SK-N-SH treated with all-trans-retinoic acid at 6 μM for 48 hours (cell line): ENCODE results near the gene NHLRC2.
A peak's percentile ranks its signal among the peaks of the same experiment; 100 is the strongest.

Experiments used
- ATAC-seq: fragments of 200-7000 bp; cut with Tn5 transposase; 3 replicates; pipeline ENCODE4 v1.9.1; 2020; ENCODE audit warnings: mild to moderate bottlenecking, moderate library complexity
- ARNTL ChIP-seq: fragments of 450-650 bp; formaldehyde crosslinking; IDR thresholded peaks from 2 replicates; pipeline ENCODE4 v1.5.0; 2020; ENCODE audit warnings: low read depth, mild to moderate bottlenecking, moderate library complexity, borderline replicate concordance
- BACH2 ChIP-seq: fragments of 250-450 bp; sonication (Bioruptor Pico); IDR thresholded peaks from 2 replicates; pipeline ENCODE4 v1.9.0; 2021; ENCODE audit warnings: mild to moderate bottlenecking, borderline replicate concordance
- CSDC2 ChIP-seq: fragments of 250-450 bp; sonication (Bioruptor Pico); IDR thresholded peaks from 2 replicates; pipeline ENCODE4 v1.5.0; 2020; ENCODE audit warnings: mild to moderate bottlenecking, moderate library complexity
- ESRRG ChIP-seq: fragments of 250-450 bp; sonication (Bioruptor Pico); IDR thresholded peaks from 2 replicates; pipeline ENCODE4 v1.6.1; 2021; ENCODE audit warnings: mild to moderate bottlenecking
- ISL1 ChIP-seq: fragments of 250-450 bp; sonication (Bioruptor Pico); IDR thresholded peaks from 2 replicates; pipeline ENCODE4 v2.1.2; 2022; ENCODE audit warnings: mild to moderate bottlenecking, moderate library complexity
- PPARA ChIP-seq: fragments of 250-450 bp; sonication (Bioruptor Pico); IDR thresholded peaks from 2 replicates; pipeline ENCODE4 v1.5.0; 2020; ENCODE audit warnings: mild to moderate bottlenecking, borderline replicate concordance
- RARB ChIP-seq: fragments of 250-450 bp; sonication (Bioruptor Pico); IDR thresholded peaks from 2 replicates; pipeline ENCODE4 v1.8.0; 2021; ENCODE audit warnings: mild to moderate bottlenecking, moderate library complexity
- SNAI2 ChIP-seq: fragments of 250-450 bp; sonication (Bioruptor Pico); IDR thresholded peaks from 2 replicates; pipeline ENCODE4 v1.5.0; 2020; ENCODE audit warnings: mild to moderate bottlenecking, moderate library complexity
- TCF4 ChIP-seq: fragments of 250-450 bp; sonication (Bioruptor Pico); IDR thresholded peaks from 2 replicates; pipeline ENCODE4 v1.8.0; 2021; ENCODE audit warnings: mild to moderate bottlenecking, moderate library complexity, borderline replicate concordance
- TOX ChIP-seq: fragments of 250-450 bp; sonication (Bioruptor Pico); IDR thresholded peaks from 2 replicates; pipeline ENCODE4 v1.8.0; 2021; ENCODE audit warnings: mild to moderate bottlenecking, moderate library complexity, borderline replicate concordance
- ZFP3 ChIP-seq: fragments of 250-450 bp; sonication (Bioruptor Pico); IDR thresholded peaks from 2 replicates; pipeline ENCODE4 v1.5.0; 2020; ENCODE audit warnings: mild to moderate bottlenecking, moderate library complexity
- ZFP30 ChIP-seq: fragments of 450-650 bp; formaldehyde crosslinking; IDR thresholded peaks from 2 replicates; pipeline ENCODE4 v1.5.0; 2022; ENCODE audit warnings: mild to moderate bottlenecking, moderate library complexity
- ZNF565 ChIP-seq: fragments of 450-650 bp; formaldehyde crosslinking; conservative IDR thresholded peaks from 2 replicates; pipeline ENCODE4 v1.5.0; 2020; ENCODE audit warnings: low read depth, mild to moderate bottlenecking, moderate library complexity
- ZNF70 ChIP-seq: fragments of 450-650 bp; formaldehyde crosslinking; IDR thresholded peaks from 2 replicates; pipeline ENCODE4 v1.5.0; 2020; ENCODE audit warnings: mild to moderate bottlenecking, moderate library complexity
- ZNF8 ChIP-seq: fragments of 450-650 bp; formaldehyde crosslinking; IDR thresholded peaks from 2 replicates; pipeline ENCODE4 v1.5.0; 2020; ENCODE audit warnings: mild to moderate bottlenecking, moderate library complexity
- TF ChIP-seq, protein P1 (sequence below): fragments of 250-450 bp; sonication (Bioruptor Pico); IDR thresholded peaks from 2 replicates; pipeline ENCODE4 v1.8.0; 2021; ENCODE audit warnings: low read depth, mild to moderate bottlenecking, moderate library complexity, borderline replicate concordance
- TF ChIP-seq, protein P2 (sequence below): fragments of 250-450 bp; sonication (Bioruptor Pico); IDR thresholded peaks from 2 replicates; pipeline ENCODE4 v1.5.0; 2020; ENCODE audit warnings: mild to moderate bottlenecking, moderate library complexity
- TF ChIP-seq, protein P3 (sequence below): fragments of 250-450 bp; sonication (Bioruptor Pico); IDR thresholded peaks from 2 replicates; pipeline ENCODE4 v1.5.1; 2021; ENCODE audit warnings: mild to moderate bottlenecking, moderate library complexity
- TF ChIP-seq, protein P4 (sequence below): fragments of 250-450 bp; sonication (Bioruptor Pico); IDR thresholded peaks from 2 replicates; pipeline ENCODE4 v1.8.0; 2020; ENCODE audit warnings: mild to moderate bottlenecking, moderate library complexity, borderline replicate concordance
- TF ChIP-seq, protein P5 (sequence below): fragments of 250-450 bp; sonication (Bioruptor Pico); IDR thresholded peaks from 2 replicates; pipeline ENCODE4 v1.5.1; 2020; ENCODE audit warnings: low read depth, mild to moderate bottlenecking, moderate library complexity

Gene NHLRC2

DNA sequence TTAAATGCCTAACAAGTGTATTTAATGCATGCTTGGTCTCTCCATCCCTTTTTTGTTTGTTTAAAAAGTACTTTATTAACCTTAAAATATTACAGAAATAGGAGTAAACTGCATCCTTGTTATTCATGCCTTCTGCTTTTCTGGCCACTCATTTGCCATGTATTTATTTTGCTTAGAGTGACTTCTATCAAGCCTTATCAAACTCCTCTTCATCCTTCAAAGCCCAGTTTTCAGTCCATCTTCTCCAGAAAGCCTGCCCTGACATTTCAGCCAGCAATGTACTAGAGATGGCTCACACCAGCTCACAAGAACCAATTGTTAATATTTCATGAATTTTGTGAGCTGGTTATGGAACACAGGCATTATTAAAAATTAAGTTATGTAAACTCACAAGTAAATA lies 82.8 kb downstream of the NHLRC2 start:
- TF ChIP-seq, protein P1, sequence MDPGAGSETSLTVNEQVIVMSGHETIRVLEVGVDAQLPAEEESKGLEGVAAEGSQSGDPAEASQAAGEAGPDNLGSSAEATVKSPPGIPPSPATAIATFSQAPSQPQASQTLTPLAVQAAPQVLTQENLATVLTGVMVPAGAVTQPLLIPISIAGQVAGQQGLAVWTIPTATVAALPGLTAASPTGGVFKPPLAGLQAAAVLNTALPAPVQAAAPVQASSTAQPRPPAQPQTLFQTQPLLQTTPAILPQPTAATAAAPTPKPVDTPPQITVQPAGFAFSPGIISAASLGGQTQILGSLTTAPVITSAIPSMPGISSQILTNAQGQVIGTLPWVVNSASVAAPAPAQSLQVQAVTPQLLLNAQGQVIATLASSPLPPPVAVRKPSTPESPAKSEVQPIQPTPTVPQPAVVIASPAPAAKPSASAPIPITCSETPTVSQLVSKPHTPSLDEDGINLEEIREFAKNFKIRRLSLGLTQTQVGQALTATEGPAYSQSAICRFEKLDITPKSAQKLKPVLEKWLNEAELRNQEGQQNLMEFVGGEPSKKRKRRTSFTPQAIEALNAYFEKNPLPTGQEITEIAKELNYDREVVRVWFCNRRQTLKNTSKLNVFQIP = no peak
- peak; percentile 80 for TF ChIP-seq ZFP3 (CRISPR knock-in tag)
- ATAC-seq = no peak

DNA sequence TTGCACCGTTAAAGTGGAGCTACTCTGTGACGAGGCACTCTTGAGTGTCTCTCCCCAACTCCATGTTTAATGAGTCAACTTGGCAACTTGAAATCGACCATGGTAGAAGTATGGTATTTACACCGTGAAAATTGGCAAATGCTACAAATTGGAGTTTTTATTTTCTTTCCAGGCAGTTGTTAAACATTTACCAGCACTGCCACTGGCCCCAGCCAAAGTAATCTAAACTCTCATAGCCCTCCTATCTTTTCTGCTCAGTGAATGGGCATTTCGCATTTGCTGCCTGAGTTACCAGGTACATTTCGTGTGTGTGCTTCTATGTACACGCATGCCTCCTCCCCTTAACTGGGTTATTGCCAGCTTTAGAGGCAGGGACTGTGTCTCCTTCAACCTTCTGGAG lies 83.3 kb downstream of the NHLRC2 start:
- TF ChIP-seq ISL1 (no peak), ESRRG (CRISPR knock-in tag) (no peak), BACH2 (CRISPR knock-in tag) (no peak), TOX (CRISPR knock-in tag) (no peak), RARB (no peak), SNAI2 (CRISPR knock-in tag) (no peak), ARNTL (CRISPR knock-in tag) (no peak), TCF4 (CRISPR knock-in tag) (no peak), ZNF8 (CRISPR knock-in tag) (no peak), CSDC2 (CRISPR knock-in tag) (no peak), ZNF565 (CRISPR knock-in tag) (no peak), ZFP3 (CRISPR knock-in tag) (no peak), ZNF70 (CRISPR knock-in tag) (no peak)
- TF ChIP-seq, protein P2, sequence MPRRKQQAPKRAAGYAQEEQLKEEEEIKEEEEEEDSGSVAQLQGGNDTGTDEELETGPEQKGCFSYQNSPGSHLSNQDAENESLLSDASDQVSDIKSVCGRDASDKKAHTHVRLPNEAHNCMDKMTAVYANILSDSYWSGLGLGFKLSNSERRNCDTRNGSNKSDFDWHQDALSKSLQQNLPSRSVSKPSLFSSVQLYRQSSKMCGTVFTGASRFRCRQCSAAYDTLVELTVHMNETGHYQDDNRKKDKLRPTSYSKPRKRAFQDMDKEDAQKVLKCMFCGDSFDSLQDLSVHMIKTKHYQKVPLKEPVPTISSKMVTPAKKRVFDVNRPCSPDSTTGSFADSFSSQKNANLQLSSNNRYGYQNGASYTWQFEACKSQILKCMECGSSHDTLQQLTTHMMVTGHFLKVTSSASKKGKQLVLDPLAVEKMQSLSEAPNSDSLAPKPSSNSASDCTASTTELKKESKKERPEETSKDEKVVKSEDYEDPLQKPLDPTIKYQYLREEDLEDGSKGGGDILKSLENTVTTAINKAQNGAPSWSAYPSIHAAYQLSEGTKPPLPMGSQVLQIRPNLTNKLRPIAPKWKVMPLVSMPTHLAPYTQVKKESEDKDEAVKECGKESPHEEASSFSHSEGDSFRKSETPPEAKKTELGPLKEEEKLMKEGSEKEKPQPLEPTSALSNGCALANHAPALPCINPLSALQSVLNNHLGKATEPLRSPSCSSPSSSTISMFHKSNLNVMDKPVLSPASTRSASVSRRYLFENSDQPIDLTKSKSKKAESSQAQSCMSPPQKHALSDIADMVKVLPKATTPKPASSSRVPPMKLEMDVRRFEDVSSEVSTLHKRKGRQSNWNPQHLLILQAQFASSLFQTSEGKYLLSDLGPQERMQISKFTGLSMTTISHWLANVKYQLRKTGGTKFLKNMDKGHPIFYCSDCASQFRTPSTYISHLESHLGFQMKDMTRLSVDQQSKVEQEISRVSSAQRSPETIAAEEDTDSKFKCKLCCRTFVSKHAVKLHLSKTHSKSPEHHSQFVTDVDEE = no peak
- TF ChIP-seq, protein P3, sequence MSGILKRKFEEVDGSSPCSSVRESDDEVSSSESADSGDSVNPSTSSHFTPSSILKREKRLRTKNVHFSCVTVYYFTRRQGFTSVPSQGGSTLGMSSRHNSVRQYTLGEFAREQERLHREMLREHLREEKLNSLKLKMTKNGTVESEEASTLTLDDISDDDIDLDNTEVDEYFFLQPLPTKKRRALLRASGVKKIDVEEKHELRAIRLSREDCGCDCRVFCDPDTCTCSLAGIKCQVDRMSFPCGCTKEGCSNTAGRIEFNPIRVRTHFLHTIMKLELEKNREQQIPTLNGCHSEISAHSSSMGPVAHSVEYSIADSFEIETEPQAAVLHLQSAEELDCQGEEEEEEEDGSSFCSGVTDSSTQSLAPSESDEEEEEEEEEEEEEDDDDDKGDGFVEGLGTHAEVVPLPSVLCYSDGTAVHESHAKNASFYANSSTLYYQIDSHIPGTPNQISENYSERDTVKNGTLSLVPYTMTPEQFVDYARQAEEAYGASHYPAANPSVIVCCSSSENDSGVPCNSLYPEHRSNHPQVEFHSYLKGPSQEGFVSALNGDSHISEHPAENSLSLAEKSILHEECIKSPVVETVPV (CRISPR knock-in tag) = no peak
- TF ChIP-seq, protein P4, sequence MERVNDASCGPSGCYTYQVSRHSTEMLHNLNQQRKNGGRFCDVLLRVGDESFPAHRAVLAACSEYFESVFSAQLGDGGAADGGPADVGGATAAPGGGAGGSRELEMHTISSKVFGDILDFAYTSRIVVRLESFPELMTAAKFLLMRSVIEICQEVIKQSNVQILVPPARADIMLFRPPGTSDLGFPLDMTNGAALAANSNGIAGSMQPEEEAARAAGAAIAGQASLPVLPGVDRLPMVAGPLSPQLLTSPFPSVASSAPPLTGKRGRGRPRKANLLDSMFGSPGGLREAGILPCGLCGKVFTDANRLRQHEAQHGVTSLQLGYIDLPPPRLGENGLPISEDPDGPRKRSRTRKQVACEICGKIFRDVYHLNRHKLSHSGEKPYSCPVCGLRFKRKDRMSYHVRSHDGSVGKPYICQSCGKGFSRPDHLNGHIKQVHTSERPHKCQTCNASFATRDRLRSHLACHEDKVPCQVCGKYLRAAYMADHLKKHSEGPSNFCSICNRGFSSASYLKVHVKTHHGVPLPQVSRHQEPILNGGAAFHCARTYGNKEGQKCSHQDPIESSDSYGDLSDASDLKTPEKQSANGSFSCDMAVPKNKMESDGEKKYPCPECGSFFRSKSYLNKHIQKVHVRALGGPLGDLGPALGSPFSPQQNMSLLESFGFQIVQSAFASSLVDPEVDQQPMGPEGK (CRISPR knock-in tag) = no peak
- ATAC-seq = no peak

DNA sequence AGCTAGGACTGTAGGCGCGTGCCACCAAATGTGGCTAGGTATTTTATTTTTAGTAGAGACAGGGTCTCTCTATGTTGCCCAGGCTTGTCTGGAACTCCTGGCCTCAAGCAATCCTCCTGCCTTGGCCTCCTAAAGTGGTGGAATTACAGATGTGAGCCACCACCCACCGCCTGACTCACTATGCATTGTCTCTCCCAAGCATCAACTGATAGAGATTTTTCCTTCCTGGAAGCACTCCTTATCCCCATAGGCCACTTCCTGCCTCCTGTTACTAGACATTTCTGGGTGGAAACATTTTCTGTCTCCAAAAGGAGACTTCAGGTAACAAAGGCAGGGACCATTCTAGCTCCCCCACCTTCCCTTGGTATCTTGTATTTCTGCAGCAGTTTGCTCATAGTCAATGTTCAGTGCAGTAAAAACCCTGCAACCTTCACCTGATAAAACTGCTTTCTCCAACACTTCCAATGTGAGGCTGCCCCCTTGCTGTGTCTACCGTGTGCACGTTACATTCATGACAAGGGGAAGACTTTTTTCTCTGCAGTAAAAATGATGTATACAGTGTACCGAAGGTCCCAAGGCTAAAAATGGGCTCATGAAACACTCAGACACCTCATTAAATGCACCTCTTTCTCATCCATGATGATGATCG lies 84.9 kb downstream of the NHLRC2 start:
- ATAC-seq = no peak

More for the DNA sequence above, 84.9 kb downstream of the NHLRC2 start:
- TF ChIP-seq, protein P3 (CRISPR knock-in tag) = no peak
- TF ChIP-seq, protein P2 = no peak
- TF ChIP-seq, protein P1 = no peak
- no peak for TF ChIP-seq SNAI2 (CRISPR knock-in tag)
- TF ChIP-seq ESRRG (CRISPR knock-in tag) = no peak
- TF ChIP-seq ZNF70 (CRISPR knock-in tag) = no peak
- TF ChIP-seq, protein P5, sequence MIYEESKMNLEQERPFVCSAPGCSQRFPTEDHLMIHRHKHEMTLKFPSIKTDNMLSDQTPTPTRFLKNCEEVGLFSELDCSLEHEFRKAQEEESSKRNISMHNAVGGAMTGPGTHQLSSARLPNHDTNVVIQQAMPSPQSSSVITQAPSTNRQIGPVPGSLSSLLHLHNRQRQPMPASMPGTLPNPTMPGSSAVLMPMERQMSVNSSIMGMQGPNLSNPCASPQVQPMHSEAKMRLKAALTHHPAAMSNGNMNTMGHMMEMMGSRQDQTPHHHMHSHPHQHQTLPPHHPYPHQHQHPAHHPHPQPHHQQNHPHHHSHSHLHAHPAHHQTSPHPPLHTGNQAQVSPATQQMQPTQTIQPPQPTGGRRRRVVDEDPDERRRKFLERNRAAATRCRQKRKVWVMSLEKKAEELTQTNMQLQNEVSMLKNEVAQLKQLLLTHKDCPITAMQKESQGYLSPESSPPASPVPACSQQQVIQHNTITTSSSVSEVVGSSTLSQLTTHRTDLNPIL = no peak
- no peak for TF ChIP-seq ZFP30 (CRISPR knock-in tag)
- no peak for TF ChIP-seq CSDC2 (CRISPR knock-in tag)
- TF ChIP-seq PPARA = no peak
- TF ChIP-seq ZNF8 (CRISPR knock-in tag) = no peak
- TF ChIP-seq, all 23 proteins: peak for 0
